ENCODE results near the gene MAP3K21. TPM values are rescaled to one million over a fixed set of nuclear protein-coding genes. Genes with fewer than 3 reads are reported as not detected.
A peak's percentile ranks its signal among the peaks of the same experiment; 100 is the strongest.

Gene MAP3K21
- total RNA-seq, 2 donors from 2014 or later = 2.7 to 4.2 TPM

- no peak for DNase-seq (ENCODE audit: low spot score in 2 of 2)
- Mint-ChIP-seq H3K27ac (no peak overlapping the region), H3K9me3 (no peaks in the 10 kb centered on the region), H3K36me3 (no peaks in the 10 kb centered on the region)
- ATAC-seq = no peak
These were observed 11.7 kb upstream of the MAP3K21 start for GRCh38 chr1:233315718-233316301.

- Mint-ChIP-seq H3K36me3 (no peaks in the 10 kb centered on the region), H3K9me3 (no peaks in the 10 kb centered on the region), H3K27ac (no peak overlapping the region)
- ATAC-seq (no peak), DNase-seq (ENCODE audit: low spot score in 2 of 2) (no peak)
These were observed 11.1 kb upstream of the MAP3K21 start for GRCh38 chr1:233316473-233316872.

GRCh38 chr1:233319272-233319671, 8.3 kb upstream of the MAP3K21 start:
- no peaks in the 10 kb centered on the region for H3K9me3 Mint-ChIP-seq
- no peaks in the 10 kb centered on the region for H3K36me3 Mint-ChIP-seq
- H3K27ac Mint-ChIP-seq = no peak overlapping the region
- no peak for ATAC-seq
- no peak for DNase-seq (ENCODE audit: low spot score in 2 of 2)

- Mint-ChIP-seq H3K36me3 (no peaks in the 10 kb centered on the region), H3K9me3 (no peaks in the 10 kb centered on the region), H3K27ac (no peak overlapping the region)
- no peak for ATAC-seq
- DNase-seq (ENCODE audit: low spot score in 2 of 2) = no peak
These were observed 7.5 kb upstream of the MAP3K21 start for GRCh38 chr1:233320023-233320422.

DNA sequence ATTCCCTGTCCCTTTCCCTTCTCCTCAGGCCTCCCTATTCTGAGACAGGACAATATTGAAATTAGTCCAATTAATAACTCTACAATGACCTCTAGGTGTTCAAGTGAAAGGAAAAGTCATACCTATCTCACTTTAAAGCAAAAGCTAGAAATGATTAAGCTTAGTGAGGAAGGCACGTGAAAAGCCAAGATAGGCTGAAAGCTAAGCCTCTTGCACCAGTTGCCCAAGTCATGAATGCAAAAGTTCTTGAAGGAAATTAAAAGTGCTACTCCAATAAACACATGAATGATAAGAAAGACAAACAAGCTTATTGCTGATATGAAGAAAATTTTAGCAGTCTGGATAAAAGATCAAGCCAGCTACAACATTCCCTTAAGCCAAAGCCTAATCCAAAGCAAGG, 3.8 kb upstream of the MAP3K21 start:
- Mint-ChIP-seq H3K9me3 (no peaks in the 10 kb centered on the region), H3K36me3 (no peaks in the 10 kb centered on the region), H3K27ac (no peak overlapping the region)
- DNase-seq (ENCODE audit: low spot score in 2 of 2) (no peak), ATAC-seq (no peak)

GRCh38 chr1:233326319-233326718, 1.2 kb upstream of the MAP3K21 start:
- Mint-ChIP-seq H3K36me3 (no peaks in the 10 kb centered on the region), H3K27ac (no peak overlapping the region), H3K9me3 (no peaks in the 10 kb centered on the region)
- ATAC-seq = no peak
- DNase-seq (ENCODE audit: low spot score in 2 of 2) = no peak

DNA sequence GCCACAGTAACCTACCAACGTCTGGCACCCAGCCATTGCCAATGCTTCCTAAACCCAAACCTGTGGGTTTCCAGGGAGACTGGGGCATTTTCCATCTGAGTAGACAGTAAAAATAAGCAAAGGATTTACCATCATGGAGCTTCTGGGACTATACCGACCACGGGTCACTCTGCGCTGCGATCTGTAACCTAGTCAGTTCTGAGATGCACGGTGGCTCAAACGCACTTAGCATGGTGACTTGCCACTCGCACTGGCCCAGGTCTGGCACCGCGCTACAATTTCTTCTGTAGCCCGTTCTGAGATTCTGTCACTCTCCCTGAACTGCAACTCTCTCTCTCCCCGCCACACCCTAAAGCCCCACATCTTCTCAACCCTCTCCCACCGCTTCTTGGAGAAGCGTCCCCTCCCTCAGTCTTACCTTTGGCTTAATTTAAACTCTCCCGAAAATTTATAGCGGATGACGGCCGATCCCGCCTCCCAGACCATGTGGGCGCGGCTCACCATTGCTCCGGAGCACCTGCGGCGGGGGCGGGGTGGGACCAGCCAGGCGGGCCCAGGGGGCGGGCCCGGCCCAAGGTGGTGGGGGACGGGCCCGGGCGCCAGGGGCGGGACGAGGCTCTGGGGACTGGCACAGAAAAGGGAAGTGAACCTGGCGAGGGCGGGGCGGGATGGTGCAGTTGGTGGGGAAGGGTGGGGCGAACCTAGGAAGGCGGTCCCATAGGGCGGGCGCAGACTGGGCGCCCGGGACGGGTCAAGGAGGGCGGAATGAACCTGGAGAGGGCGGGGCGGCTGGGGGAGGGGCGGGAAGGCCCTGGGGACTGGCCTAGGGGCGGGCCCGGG, 493 bp upstream of the MAP3K21 start:
- Mint-ChIP-seq H3K27ac (no peak overlapping the region), H3K36me3 (no peaks in the 10 kb centered on the region), H3K9me3 (no peaks in the 10 kb centered on the region)
- DNase-seq (ENCODE audit: low spot score in 2 of 2) (peak; percentile 83 to 84), ATAC-seq (peak; percentile 92 to 95)

- DNase-seq (ENCODE audit: low spot score in 2 of 2) (peak; percentile 33 to 59), ATAC-seq (peak; percentile 15 to 50)
- Mint-ChIP-seq H3K36me3 (no peaks in the 10 kb centered on the region), H3K9me3 (no peaks in the 10 kb centered on the region), H3K27ac (no peak overlapping the region)
These were observed 808 bp downstream of the MAP3K21 start for GRCh38 chr1:233328142-233328921.

DNA sequence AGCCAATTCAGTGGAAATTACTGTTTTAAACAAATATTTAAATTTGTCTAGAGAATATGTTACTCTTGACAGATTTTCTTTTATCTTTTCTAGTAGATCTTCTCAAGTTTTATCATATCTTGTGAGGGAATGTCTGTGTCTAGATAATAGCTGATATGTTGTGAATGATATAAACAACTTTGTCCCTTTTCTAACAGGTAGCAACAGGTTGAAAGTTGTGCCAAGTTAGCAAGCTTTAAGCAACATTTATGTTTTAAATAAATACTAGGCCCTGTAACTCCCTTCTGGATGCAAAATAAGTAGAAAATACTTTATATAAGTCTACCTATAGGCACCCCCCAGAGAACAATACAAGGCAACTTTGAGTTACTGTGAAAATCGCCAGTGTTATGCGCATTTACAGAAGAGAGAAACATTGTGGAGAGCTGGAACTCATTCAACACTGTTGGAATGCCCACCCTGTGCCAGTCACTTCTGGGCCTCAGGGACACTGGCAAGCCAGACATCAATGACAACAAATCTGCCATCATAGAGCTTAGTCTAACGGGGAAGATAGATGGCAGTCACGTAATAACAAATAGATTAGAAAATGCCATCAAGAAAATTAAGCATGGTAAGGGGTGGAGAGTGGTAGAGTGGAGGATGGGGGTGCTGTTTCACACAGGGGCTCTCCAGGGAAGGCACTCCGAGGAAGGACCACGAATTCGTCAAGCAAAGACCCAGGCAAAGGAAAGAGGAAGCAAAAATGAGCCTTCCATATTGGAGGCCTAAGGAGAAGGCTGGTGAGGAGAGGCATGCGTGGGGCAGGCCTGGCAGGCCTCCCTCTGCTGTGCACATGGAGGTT, 4.4 kb downstream of the MAP3K21 start:
- H3K36me3 Mint-ChIP-seq = no peaks in the 10 kb centered on the region
- H3K9me3 Mint-ChIP-seq = no peaks in the 10 kb centered on the region
- ATAC-seq (no peak), DNase-seq (ENCODE audit: low spot score in 2 of 2) (no peak)
- no peak overlapping the region for H3K27ac Mint-ChIP-seq

GRCh38 chr1:233333086-233333485, 5.6 kb downstream of the MAP3K21 start:
- no peaks in the 10 kb centered on the region for H3K9me3 Mint-ChIP-seq
- H3K27ac Mint-ChIP-seq = no peak overlapping the region
- DNase-seq (ENCODE audit: low spot score in 2 of 2) (no peak), ATAC-seq (no peak)
- no peaks in the 10 kb centered on the region for H3K36me3 Mint-ChIP-seq

DNA sequence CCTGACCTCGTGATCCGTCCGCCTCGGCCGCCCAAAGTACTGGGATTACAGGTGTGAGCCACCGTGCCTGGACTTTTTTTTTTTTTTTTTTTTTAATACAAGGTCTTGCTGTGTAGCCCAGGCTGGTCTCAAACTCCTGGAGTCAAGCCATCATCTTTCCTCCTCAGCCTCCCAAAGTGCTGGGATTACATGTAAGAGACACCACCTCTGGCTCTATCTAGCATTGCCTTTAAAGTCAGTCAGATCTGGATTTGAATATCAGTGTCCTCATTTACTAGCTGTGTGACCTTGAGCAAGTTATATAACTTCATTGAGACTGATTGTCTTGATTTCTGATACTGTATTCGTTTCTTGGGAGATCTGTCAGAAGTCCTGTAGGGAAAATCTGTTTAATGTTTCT, 6.6 kb downstream of the MAP3K21 start:
- Mint-ChIP-seq H3K9me3 (no peaks in the 10 kb centered on the region), H3K27ac (no peak overlapping the region), H3K36me3 (no peaks in the 10 kb centered on the region)
- ATAC-seq = no peak
- no peak for DNase-seq (ENCODE audit: low spot score in 2 of 2)

DNA sequence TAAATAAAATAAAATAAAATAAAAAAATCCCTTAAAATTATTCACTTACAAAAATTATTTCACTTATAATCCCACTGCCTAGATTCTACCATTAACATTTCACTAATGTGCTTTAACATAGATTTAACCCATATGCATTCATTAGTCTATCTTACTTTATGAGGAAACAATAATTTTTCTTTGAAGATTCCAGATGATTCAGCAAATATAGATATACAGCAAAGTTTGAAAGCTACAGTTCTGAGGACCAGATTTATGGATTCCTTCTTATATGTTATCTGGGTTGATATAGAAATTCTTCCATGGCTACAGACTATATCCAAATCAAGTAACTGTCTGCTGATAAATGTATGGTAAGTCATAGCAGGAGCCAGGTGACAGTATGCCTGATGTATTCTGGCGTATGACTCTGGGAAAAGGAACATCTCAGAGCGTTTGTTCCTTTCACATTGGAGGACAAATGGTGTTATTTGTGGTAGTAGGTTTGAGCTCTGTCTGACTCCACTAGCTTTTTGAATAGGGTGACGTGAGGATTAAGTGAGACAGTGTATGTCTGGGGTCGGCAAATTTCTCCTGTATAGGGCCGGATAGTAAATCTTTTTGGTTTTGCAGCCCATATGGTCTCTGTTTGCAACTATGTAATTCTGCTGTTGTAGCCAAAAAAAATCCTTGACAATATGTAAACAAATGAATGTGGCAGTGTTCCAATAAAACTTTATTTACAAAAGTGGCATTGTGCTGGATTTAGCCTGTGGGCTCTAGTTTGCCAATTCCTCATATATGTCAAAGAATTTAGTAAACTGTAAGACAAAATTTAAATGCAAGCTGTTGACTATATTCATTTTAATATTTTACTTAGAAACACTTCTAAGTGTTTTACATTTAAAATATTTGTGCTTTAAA, 9.3 kb downstream of the MAP3K21 start:
- ATAC-seq (no peak), DNase-seq (ENCODE audit: low spot score in 2 of 2) (no peak)
- Mint-ChIP-seq H3K9me3 (no peaks in the 10 kb centered on the region), H3K36me3 (no peaks in the 10 kb centered on the region), H3K27ac (no peak overlapping the region)

DNA sequence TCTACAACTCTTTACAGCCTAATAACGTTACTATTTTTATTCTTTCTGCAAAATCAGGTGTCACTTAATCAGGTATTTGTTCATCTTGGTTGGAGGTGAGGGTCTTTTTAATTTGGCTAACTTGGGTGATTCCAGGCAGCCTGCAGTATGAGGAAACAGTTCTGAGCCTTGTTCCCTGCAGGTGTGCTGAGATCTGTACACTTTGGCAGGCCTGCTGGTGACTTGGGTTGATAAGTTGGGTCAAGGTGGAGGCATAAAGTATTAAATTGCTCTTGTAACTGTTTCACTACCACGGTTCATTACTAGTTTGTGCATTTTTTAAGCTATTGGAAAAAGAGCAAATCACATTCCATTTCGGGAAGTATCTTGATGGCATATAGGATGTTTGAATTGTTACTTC, 10.0 kb downstream of the MAP3K21 start:
- Mint-ChIP-seq H3K36me3 (no peaks in the 10 kb centered on the region), H3K27ac (no peak overlapping the region), H3K9me3 (no peaks in the 10 kb centered on the region)
- no peak for ATAC-seq
- DNase-seq (ENCODE audit: low spot score in 2 of 2) = no peak

DNA sequence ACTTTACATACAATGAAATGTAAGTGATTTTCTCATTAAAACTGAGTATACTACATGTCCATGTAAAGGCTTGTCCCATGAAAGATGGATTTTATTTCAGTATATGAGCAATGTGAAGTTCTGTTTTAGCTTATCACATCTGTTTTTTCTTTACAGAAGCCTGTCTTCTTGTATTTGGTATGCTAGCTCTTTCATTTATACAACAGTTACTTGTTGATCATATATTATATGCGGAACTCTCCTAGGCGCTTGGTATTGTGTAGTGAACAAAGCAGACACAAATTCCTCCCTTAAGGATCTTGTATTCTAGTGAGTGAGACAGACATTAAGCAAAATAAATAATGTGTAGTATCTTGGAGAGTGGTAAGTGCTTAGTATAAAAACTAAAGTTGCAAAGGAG, 10.6 kb downstream of the MAP3K21 start:
- no peaks in the 10 kb centered on the region for H3K9me3 Mint-ChIP-seq
- ATAC-seq (no peak), DNase-seq (ENCODE audit: low spot score in 2 of 2) (no peak)
- H3K27ac Mint-ChIP-seq = no peak overlapping the region
- H3K36me3 Mint-ChIP-seq = no peaks in the 10 kb centered on the region

DNA sequence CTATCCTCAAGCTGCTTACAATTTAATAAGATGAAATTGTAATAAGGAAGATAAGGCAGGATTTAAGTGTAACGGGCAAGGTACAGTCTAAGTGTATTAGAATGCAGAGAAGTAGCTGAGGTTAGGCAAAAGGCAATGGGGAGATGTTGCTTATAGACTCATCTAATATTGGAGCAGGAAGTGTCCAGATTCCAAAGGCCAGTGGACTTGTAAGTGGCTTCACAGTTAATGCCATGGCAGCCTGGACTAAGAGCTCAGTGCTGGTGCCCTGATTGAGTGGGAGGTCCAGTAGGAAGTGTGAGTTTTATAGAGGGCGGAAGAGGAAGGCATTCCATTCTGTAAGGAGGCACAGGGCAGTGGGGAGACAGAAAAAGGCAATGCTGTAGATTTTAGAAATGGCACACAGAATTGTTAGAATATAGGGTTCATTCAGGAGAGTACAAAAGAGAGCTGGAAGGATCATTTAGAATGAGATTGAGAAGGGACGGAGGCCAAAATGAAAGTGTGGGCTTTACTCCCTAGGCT, 12.6 kb downstream of the MAP3K21 start:
- no peak for ATAC-seq
- no peaks in the 10 kb centered on the region for H3K9me3 Mint-ChIP-seq
- no peak overlapping the region for H3K27ac Mint-ChIP-seq
- H3K36me3 Mint-ChIP-seq = no peaks in the 10 kb centered on the region
- DNase-seq (ENCODE audit: low spot score in 2 of 2) = no peak
